ENCODE results near the gene C1orf87.

C1orf87 gene

GRCh38 chr1:59985911-59986515 is 87.6 kb downstream of the C1orf87 start (continued):
- TF ChIP-seq CTCF (tag by site-specific recombination; IDR thresholded peaks at IDR 0.05): no peak

DNA sequence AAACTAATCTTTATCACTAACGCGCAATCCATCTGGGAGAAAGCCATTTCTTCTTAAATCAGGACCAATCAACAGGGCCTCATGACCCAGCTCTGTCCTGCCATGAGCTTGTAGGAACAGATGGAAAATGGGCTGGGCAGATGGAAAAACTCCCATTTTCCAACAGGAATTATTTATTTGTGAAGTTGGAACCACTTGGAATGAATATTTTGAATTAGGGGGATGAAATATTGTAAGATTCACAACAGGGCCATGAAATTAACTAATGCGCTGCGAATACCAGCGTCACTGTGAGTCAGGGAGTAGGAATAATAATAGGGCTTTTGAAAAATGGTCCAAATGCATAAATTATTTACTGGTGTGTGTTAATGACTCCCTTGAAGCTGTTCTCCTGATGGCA is 93.9 kb downstream of the C1orf87 start:
- Histone ChIP-seq H3K4me3 (ENCODE audit: low read depth, low read length) (no peak overlapping the region), H3K27ac (ENCODE audit: extremely low read depth, low read depth, low read length) (no peak overlapping the region), H3K9me3 (ENCODE audit: control insufficient read depth, insufficient read depth, low read depth, low read length) (no peaks in the 10 kb centered on the region), H3K36me3 (ENCODE audit: control insufficient read depth in 2 of 2, insufficient read depth in 1 of 2, low read length in 2 of 2) (no peaks in the 10 kb centered on the region), H3K4me1 (ENCODE audit: control insufficient read depth, insufficient read depth, low read length) (no peaks in the 10 kb centered on the region)
- CTCF ChIA-PET: interaction anchor here (0.6 to 3.8 kb wide), 5 partner anchors 8 to 1895 kb away, joined by 3 to 29 read pairs (median 4); no protein-coding TSS in a partner anchor
- TF ChIP-seq, protein P1, sequence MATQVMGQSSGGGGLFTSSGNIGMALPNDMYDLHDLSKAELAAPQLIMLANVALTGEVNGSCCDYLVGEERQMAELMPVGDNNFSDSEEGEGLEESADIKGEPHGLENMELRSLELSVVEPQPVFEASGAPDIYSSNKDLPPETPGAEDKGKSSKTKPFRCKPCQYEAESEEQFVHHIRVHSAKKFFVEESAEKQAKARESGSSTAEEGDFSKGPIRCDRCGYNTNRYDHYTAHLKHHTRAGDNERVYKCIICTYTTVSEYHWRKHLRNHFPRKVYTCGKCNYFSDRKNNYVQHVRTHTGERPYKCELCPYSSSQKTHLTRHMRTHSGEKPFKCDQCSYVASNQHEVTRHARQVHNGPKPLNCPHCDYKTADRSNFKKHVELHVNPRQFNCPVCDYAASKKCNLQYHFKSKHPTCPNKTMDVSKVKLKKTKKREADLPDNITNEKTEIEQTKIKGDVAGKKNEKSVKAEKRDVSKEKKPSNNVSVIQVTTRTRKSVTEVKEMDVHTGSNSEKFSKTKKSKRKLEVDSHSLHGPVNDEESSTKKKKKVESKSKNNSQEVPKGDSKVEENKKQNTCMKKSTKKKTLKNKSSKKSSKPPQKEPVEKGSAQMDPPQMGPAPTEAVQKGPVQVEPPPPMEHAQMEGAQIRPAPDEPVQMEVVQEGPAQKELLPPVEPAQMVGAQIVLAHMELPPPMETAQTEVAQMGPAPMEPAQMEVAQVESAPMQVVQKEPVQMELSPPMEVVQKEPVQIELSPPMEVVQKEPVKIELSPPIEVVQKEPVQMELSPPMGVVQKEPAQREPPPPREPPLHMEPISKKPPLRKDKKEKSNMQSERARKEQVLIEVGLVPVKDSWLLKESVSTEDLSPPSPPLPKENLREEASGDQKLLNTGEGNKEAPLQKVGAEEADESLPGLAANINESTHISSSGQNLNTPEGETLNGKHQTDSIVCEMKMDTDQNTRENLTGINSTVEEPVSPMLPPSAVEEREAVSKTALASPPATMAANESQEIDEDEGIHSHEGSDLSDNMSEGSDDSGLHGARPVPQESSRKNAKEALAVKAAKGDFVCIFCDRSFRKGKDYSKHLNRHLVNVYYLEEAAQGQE (tag by site-specific recombination; IDR thresholded peaks at IDR 0.05): no peak
- no peak for TF ChIP-seq SALL2 (tag by site-specific recombination; IDR thresholded peaks at IDR 0.05; ENCODE audit: borderline replicate concordance)
- no peak for TF ChIP-seq ZNF37A (tag by site-specific recombination; IDR thresholded peaks at IDR 0.05)
- TF ChIP-seq, protein P2, sequence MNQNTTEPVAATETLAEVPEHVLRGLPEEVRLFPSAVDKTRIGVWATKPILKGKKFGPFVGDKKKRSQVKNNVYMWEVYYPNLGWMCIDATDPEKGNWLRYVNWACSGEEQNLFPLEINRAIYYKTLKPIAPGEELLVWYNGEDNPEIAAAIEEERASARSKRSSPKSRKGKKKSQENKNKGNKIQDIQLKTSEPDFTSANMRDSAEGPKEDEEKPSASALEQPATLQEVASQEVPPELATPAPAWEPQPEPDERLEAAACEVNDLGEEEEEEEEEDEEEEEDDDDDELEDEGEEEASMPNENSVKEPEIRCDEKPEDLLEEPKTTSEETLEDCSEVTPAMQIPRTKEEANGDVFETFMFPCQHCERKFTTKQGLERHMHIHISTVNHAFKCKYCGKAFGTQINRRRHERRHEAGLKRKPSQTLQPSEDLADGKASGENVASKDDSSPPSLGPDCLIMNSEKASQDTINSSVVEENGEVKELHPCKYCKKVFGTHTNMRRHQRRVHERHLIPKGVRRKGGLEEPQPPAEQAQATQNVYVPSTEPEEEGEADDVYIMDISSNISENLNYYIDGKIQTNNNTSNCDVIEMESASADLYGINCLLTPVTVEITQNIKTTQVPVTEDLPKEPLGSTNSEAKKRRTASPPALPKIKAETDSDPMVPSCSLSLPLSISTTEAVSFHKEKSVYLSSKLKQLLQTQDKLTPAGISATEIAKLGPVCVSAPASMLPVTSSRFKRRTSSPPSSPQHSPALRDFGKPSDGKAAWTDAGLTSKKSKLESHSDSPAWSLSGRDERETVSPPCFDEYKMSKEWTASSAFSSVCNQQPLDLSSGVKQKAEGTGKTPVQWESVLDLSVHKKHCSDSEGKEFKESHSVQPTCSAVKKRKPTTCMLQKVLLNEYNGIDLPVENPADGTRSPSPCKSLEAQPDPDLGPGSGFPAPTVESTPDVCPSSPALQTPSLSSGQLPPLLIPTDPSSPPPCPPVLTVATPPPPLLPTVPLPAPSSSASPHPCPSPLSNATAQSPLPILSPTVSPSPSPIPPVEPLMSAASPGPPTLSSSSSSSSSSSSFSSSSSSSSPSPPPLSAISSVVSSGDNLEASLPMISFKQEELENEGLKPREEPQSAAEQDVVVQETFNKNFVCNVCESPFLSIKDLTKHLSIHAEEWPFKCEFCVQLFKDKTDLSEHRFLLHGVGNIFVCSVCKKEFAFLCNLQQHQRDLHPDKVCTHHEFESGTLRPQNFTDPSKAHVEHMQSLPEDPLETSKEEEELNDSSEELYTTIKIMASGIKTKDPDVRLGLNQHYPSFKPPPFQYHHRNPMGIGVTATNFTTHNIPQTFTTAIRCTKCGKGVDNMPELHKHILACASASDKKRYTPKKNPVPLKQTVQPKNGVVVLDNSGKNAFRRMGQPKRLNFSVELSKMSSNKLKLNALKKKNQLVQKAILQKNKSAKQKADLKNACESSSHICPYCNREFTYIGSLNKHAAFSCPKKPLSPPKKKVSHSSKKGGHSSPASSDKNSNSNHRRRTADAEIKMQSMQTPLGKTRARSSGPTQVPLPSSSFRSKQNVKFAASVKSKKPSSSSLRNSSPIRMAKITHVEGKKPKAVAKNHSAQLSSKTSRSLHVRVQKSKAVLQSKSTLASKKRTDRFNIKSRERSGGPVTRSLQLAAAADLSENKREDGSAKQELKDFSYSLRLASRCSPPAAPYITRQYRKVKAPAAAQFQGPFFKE (tag by site-specific recombination; IDR thresholded peaks at IDR 0.05; ENCODE audit: borderline replicate concordance): no peak
- no peak for TF ChIP-seq ZNF791 (tag by site-specific recombination; IDR thresholded peaks at IDR 0.05)
- no peak for TF ChIP-seq KLF7 (tag by site-specific recombination; IDR thresholded peaks at IDR 0.05; ENCODE audit: borderline replicate concordance)
- no peak for TF ChIP-seq ZNF274 (IDR thresholded peaks at IDR 0.05; ENCODE audit: low read length)
- TF ChIP-seq ZNF274 (tag by site-specific recombination; IDR thresholded peaks at IDR 0.05; ENCODE audit: borderline replicate concordance): no peak
- no peak for TF ChIP-seq ZNF596 (tag by site-specific recombination; IDR thresholded peaks at IDR 0.05)
- TF ChIP-seq GLI4 (tag by site-specific recombination; IDR thresholded peaks at IDR 0.05): no peak
- TF ChIP-seq SP3 (tag by site-specific recombination; IDR thresholded peaks at IDR 0.05): no peak
- TF ChIP-seq YY2 (tag by site-specific recombination; IDR thresholded peaks at IDR 0.05): no peak
- POLR2A ChIA-PET: no interaction called here

All from HEK293 (cell line).